Bone marrow (tissue), 2 donors: ENCODE results near the gene YY1AP1.
"Not testable (repeated sequence)": the region's sequence is repeated elsewhere in the genome, so short reads cannot be mapped to it uniquely, and the experiment has no call there.

Experiments used
- DNase-seq, 2 donors: peaks; one replicate each; lab custom pipeline; 2025; lab: John Stamatoyannopoulos, UW

YY1AP1 gene, protein sequence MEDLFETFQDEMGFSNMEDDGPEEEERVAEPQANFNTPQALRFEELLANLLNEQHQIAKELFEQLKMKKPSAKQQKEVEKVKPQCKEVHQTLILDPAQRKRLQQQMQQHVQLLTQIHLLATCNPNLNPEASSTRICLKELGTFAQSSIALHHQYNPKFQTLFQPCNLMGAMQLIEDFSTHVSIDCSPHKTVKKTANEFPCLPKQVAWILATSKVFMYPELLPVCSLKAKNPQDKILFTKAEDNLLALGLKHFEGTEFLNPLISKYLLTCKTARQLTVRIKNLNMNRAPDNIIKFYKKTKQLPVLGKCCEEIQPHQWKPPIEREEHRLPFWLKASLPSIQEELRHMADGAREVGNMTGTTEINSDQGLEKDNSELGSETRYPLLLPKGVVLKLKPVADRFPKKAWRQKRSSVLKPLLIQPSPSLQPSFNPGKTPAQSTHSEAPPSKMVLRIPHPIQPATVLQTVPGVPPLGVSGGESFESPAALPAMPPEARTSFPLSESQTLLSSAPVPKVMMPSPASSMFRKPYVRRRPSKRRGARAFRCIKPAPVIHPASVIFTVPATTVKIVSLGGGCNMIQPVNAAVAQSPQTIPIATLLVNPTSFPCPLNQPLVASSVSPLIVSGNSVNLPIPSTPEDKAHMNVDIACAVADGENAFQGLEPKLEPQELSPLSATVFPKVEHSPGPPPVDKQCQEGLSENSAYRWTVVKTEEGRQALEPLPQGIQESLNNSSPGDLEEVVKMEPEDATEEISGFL

DNA sequence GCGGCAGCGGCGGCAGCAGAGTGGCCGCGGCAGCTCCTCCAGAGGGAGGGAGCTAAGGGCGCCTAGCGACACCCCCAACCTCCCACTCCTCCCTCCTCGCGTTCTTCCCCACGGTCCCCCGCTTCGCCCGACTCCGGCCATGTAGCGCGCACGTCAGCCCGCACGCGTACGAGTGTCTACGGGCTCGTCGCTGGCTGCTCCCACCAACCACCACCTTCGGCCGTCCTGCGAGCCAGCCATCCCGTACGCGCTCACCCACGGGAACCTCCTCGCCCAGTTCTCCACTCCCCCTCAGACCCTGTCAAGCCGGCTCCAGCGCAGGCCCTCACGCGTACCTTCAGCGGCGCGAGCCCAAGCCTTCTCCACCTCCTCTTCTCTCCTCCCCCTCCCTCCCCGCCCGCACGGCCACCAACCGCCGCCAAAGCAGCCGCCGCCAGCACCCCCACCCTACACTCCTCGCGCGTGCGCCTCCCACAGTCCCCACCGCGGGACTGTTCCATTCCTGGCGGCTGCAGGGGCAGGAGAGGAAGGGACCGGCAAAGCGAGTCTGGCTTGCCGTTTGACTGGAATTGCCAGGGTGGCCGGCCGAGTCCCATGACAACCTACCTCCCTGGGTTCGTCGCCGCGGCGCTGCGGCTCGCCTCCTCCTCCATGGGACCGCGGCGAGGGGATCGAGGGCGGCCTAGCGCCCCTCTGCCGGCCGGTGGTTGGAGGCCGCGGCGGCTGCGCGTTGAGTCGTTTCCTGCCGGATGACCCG, at the start of gene YY1AP1:
YY1AP1 (minus strand) TSS at position 451 of the 757 bp plus-strand sequence. CDS start 8,338 bp downstream, outside the sequence.
- peak; percentile 78 to 93 for DNase-seq

DNA sequence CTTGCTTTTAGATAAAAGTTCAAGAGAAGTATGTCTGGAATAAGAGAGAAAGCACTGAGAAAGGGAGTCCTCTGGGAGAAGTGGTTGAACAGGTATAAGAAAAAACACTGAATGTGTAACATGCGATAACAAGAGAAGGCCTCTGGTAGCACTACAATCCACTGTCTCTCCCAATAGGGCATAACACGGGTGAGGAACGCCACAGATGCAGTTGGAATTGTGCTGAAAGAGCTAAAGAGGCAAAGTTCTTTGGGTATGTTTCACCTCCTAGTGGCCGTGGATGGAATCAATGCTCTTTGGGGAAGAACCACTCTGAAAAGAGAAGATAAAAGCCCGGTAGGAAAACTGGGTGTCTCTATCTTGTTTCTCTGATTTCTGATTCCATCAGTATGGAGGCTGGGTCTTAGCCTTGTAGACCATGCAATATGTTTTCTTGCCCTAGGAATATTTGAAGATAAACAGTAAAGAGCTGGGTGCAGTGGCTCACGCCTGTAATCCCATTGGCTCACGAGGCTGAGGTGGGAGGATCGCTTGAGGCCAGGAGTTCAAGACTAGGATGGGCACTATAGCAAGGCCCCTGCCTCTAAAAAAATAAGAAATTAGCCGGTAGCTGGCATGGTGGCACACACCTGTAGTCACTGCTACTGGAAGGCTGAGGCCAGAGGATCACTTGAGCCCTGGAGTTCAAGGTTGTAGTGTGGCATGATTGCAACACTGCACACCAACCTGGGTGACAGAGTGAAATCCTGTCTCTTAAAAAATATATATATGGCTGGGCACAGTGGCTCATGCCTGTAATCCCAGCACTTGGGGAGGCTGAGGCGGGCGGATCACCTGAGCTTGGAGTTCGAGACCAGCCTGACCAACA, 40.7 kb upstream of the YY1AP1 start:
- peak in 1 of 2 donors; percentile 47 for DNase-seq

DNA sequence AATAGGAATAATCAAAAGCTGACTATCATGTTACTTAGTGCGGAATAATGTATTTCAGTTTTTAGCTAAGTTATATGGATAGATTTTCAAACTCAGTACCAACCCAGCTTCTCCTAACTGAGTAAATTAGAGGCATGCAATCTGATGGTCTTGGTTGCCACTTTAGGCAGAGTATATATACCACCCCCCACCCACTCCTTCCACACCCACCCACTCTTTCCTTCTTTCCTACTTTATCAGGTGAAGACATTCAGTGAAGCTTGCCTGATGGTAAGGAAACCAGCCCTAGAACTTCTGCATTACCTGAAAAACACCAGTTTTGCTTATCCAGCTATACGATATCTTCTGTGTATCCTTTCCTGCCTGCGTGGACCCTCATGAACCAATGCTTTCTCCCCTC, 36.6 kb upstream of the YY1AP1 start:
- DNase-seq: no peak

DNA sequence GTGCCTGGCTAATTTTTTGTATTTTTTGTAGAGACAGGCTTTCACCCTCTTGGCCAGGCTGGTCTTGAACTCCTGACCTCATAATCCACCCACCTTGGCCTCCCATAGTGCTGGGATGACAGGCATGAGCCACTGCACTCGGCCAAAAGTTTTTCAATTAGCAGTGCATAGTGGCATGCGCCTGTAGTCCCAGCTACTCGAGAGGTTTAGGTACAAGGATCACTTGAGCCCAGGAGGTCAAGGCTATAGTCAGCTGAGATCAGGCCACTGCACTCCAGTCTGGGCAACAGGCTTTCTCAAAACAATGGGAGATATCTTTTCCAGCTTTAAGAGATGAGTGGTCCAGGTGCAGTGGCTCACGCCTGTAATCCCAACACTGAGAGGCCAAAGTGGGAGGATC, 31.1 kb upstream of the YY1AP1 start:
- DNase-seq: no peak

DNA sequence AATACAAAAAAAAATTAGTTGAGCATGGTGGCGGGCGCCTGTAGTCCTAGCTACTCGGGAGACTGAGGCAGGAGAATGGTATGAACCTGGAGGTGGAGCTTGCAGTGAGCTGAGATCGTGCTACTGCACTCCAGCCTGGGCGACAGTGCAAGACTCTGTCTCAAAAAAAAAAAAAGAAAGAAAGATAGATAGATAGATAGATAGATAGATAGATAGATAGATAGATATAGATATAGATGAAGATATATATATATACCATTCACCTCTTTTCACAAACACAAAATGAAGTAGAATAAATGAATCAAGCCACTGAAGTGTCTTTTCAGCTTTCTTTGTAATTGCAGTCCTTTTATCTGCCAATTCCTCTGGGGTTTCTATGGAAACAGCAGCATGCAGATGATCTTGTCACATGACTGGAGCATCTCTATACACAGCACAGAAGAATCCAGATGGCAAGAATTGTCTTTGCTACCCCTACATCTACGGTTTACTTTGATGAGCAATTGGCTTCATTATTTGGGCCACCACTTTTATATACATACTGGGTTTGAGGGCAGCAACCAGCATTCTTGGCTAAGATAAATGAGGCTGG, 30.0 kb upstream of the YY1AP1 start:
- DNase-seq: not testable (repeated sequence)

DNA sequence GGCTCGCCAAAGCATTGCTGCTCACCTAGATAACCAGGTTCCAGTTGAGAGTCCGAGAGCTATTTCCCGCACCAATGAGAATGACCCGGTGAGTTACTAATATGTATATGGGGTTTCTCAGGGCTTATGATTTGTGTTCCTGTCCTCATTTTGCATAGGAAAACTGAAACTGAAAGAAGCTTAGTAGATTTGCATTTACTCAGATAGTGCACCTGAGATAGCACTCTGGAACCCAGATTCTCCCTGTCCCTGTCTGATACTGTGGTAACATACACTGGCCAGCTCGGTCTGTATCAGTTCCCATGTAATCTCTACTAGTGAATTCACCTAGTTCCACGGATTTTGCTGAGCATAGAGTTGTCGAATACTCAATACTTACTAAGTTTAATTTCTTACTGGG, 28.5 kb upstream of the YY1AP1 start:
- DNase-seq: no peak

DNA sequence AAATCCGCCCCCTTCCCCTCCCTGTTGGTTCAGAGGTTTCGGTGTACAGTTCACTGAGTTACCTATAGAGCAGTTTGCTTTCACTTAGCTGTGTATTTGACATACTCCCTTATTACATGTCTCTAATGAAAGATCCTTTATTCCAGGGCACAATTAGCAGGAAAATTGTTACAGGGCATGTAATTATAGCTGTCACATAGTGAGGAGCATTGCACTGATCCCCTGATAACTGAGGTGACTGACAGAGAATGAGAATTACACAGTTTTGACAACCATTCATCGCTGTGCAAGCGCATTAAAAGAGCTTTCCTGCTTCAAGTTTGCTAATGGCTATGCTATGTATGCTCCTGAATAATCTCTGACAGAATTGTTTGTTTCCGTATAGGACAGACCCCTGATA, 27.2 kb upstream of the YY1AP1 start:
- no peak for DNase-seq

DNA sequence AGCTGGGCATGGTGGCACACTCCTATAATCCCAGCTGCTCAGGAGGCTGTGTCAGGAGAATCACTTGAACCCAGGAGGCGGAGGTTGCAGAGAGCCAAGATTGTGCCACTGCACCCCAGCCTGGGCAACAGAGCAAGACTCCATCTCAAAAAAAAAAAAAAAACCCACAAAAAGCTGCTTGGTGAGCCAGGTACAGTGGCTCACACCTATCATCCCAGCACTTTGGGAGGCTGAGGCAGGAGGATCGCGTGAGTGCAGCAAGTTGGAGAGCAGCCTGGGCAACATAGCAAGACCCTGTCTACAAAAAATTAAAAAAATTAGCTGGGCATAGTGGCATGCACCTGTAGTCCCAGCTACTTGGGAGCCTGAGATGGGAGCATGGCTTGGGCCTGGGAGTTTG, 26.5 kb upstream of the YY1AP1 start:
- DNase-seq: not testable (repeated sequence)

DNA sequence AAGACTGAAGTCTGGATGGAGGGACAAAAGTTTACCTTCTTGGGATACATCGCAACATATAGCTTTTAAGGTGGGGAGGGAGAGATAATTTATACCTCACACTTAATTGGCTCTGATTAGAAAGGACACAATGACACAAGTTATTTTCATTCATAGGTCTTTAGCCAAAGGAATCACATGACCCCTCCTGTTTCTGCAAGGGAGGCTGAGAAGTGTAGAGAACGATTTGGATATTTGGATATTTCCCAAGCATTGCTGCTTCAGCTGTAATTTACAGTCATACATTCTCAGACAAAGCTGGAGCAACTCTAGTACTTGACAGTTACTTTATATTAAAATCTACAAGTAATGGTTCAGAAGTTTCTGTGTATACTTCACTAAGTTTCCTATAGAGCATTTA, 24.5 kb upstream of the YY1AP1 start:
- DNase-seq: no peak

DNA sequence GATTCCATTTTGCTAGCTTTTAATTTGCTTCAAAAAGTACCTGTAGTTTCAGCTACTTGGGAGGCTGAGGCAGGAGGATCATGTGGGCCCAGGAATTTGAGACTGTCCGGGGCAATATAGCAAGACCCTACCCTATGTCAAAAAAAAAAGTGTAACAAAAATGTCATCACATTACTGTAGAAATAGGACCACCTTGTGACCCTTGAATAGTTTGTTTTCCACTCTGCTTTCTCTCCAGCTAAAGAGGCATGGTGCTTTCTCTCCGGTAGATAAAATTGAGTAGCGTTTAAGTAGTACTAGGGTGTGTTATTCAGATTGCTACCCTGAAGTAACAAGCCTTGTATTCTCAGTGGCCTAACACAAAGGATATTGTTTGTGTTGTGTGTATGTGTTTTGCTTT, 24.1 kb upstream of the YY1AP1 start:
- DNase-seq: peak in 1 of 2 donors; percentile 19

DNA sequence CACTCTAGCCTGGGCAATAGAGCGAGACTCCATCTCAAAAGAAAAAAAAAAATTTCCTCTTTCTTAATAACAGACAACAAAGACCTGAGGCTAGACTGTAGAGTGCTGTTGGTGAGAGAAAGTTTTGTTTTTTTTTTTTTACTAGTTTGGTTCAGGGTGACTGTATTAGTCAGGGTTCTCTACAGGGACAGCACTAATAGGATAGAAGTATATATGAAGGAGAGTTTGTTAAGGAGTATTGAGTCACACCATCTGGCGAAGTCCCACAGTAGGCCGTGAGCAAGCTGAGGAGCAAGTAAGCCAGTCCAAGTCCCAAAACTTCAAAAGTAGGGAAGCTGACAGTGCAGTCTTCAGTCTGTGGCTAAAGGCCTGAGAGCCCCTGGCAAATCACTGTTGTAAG, 22.9 kb upstream of the YY1AP1 start:
- DNase-seq: not testable (repeated sequence)

DNA sequence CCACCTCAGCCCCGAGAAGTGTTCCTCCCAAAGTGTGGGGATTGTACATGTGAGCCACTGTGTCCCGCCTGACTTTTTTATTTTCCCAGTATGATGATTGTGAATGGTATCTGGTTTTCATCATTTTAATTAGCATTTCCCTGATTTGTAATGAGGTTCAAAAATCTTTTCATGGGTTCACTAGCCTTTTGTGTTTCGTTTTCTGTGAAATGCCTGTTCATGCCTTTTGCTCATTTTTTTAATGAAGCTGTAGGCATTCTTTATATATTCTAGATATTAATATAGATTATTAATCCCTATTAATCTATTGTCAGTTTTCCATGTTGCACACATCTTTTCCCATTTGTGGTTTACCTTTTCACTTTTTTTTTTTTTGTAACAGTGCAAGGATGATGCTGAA, 20.8 kb upstream of the YY1AP1 start:
- DNase-seq: no peak

DNA sequence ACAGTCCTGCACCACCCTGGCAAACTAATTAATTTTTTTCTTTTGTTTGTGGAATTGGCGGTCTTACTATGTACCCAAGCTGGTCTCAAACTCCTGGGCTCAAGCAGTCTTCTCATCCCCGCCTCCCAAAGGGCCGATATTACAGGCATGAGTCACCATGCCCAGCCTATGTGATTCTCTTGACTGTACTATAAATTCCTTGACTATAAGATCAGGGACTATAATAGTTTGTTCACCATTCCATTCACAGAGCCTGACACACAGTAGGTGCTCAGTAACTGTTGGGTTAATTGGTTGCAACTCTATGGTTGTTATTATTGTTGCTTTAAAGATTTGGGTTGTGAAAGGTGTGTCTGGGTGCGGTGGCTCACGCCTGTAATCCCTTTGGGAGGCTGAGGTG, 17.6 kb upstream of the YY1AP1 start:
- DNase-seq: no peak

DNA sequence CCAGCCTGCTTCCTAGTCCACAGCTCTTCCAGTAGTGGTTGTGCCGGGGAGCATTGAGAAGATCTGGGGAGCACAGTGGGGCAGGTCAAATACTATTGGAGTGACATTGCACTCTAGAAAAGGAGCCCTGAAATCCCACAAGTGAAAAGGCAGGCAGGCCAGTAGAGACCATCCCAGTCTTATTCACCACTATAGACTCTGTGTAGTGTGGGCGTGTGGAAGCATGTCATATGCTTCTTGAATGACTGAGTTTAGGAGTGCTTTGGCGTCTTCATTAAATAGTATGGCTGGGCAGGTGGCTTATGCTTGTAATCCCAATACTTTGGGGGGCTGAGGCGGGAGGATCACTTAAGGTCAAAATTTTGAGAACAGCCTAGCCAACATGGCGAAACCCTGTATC, 15.8 kb upstream of the YY1AP1 start:
- DNase-seq: not testable (repeated sequence)

DNA sequence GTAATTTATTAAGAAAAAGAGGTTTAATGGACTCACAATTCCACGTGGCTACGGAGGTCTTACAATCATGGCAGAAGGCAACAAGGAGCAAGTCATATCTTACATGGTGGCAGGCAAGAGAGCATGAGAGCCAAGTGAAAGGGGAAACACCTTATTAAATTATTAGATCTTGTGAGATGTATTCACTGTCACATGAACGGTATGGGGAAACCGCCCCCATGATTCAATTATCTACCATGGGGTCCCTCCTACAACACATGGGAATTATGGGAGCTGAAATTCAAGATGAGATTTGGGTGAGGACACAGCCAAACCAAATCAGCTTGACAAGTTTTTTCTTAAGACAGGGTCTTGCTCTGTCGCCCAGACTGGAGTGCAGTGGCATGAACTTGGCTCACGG, 14.6 kb upstream of the YY1AP1 start:
- no peak for DNase-seq

DNA sequence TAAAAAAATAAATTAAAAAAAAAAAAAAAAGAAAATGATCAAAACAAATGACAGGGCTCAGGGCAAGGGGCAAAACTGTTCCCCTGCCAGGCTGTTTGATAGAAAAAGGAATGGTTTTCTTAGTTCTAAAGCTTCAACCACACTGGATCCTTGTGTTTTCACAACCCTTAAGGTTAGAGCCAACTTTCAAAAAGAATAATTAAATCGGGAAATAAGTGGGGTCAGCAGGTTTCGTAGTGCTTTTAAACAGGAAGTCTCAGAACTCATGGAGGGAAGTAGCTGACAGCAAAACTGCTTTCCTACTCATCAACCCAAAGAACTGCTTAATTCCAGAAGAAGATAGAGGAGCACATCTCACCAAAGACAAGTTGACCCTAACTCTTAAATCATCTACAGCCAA, 13.1 kb upstream of the YY1AP1 start:
- not testable (repeated sequence) for DNase-seq

DNA sequence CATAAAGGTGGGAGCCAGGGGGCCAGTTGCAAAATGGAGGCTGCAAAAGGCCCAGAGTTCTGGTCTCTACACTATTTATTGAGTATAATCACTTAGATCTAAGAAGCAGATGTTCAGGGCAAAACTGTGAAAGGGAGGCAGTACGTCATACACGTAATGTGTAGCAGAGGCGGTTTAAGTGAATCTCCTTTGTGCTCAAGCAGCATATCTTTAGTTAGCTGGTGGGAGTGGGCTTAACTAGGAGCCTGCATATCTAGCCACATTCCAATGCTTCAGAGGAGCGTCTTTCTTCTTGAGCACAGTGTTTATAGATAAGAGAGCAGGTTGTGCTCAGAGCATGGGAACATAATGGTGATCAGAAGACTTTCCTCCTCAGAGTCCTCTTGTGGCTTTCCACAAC, 10.5 kb upstream of the YY1AP1 start:
- DNase-seq: not testable (repeated sequence)

DNA sequence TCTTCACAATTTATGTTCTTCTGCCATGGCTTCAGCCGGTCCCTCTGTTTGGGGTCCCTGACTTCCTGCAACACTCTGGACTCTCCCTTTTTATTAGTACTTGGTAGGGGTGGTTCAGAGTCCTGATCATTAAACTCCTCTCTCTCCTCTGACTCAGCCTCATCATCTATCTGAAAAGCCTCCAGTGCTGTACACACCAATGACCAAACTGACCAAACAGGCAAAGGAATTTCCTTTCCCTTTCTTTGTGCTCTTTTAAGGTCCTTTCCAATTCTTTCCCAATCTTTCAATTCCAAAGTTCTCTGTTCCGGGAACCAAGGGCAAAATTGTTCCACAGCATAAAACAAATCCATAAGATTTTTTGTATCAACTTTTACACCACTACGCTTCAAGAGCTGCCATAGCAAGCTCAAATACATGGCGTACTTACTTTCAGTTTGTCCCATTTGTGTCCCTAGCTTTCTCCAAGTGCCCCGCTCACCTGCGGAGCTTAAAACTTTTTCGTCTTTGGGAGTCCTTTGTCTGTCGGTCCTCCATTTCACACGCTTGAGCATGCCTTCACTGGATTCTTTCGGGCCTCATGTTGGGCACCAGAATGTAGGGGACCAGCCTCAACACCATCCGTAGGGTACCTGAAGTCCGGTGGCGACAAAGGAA, 9.9 kb upstream of the YY1AP1 start:
- DNase-seq: no peak

DNA sequence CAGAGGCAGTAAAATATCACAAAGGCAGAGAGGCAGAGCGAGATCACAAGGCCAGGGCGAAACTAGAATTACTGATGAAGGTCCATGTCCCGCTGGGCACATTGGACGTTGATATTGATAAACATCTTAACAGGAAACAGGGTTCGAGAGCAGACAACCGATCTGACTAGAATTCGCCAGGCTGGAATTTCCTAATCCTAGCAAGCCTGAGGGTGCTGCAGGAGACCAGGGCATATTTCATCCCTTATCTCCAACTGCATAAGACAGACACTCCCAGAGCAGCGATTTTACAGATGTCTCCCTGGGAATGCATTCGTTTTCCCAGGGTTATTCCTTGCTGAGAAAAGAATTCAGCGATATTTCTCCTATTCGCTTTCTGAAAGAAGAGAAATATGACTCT, 9.0 kb upstream of the YY1AP1 start:
- DNase-seq: not testable (repeated sequence)

DNA sequence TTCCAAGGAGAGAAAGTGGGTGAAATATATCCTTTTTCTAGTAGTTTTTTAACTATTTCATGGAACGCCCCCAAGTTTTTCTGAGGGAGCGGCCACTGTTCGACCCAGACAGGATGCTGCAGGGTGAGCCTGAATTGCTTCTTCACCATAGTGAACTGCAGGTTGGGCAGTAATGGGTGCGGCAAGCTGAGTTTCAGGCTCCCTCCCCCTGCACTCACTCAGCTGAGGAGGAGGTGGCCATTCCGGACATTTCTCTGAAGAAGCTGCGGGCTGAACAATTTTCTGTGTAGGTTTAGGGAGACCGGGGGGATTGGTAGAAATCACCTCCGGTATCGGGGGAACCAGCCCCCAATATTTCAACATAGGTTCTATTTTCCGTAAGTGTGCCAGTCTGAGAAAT, 8.5 kb upstream of the YY1AP1 start:
- DNase-seq: no peak

DNA sequence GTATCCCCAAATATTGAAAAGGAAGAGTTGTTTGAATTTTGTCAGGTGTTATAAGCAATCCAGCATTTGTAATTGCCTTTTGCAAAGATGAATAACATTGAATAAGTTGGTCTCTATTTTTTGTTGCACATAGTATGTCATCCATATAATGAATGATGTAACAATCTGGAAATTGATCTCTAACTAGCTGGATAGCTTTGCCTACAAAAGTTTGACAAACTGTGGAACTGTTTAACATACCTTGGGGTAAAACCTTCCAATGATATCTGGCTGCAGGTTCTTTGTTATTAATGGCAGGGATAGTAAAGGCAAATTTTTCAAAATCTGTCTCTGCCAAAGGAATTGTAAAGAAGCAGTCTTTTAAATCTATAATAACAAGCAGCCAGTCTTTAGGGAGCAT, 8.0 kb upstream of the YY1AP1 start:
- no peak for DNase-seq
